Fibroblast of villous mesenchyme (primary cell): ENCODE data around the gene ZNF341. TPM values are rescaled to one million over a fixed set of nuclear protein-coding genes. Genes with fewer than 3 reads are reported as not detected.

ENCODE experiments used
- DNase-seq: peaks from one replicate; pipeline ENCODE4 v3.0.0-alpha.2; 2010; ENCODE audit warnings: low read depth
- H3K4me3 ChIP-seq: 2 replicates; pipeline ENCODE4 v1.5.1; 2011; ENCODE audit warnings: low read depth, mild to moderate bottlenecking, low read length
- total RNA-seq: library from RNA; depleted of rRNA; stranded (reverse); fragments of >200 nt; gene quantifications from 2 replicates; pipeline ENCODE4 v1.2.3, GENCODE V29; 2012
- TF ChIP-seq, protein P1 (sequence below): IDR thresholded peaks from 2 replicates; pipeline ENCODE4 v1.5.1; 2012; ENCODE audit warnings: low read depth, mild to moderate bottlenecking, low read length; ENCODE audit not compliant: insufficient read depth

The ZNF341 gene
- total RNA-seq, 1 donor: 1.3 TPM

DNA sequence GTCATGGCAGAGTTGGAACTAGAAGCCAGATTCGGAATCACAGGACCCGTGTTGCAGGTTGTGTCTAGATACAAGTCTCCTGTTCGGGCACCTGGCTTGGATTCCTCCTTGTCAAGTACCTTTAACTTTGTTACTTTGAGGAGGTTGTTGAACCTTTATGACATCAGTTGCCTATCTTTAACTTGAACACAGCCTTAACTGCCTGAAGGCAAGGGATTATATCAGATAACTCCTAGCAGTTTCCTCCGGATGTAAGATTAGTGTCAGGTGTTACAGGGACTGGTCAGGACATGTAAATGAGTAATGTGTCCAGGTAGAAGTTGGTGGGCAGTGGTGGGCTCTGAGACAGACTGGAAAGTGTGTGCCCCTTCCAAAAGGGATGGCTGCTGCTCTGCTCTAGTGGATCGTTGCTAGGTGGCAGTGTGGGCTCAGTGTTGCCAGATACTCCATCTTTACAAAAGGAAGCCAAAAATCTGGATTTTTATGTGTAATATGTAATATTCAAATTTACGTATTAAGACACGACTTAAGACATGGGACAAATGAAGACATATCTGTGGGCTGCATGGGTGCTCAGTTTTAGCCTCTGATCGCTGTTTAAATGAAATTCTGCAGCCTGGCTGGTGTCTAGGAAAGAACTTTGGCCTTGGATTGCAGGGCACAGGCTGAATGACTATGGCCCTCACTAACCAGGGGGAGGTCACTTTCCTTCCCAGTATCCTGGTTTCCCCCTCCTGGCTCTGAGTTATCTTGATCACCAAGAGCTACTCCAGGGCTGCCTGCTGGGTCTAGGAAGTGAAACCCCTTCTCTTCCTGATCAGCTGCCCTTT, 106.5 kb downstream of the ZNF341 start:
- DNase-seq: no peak
- TF ChIP-seq, protein P1, sequence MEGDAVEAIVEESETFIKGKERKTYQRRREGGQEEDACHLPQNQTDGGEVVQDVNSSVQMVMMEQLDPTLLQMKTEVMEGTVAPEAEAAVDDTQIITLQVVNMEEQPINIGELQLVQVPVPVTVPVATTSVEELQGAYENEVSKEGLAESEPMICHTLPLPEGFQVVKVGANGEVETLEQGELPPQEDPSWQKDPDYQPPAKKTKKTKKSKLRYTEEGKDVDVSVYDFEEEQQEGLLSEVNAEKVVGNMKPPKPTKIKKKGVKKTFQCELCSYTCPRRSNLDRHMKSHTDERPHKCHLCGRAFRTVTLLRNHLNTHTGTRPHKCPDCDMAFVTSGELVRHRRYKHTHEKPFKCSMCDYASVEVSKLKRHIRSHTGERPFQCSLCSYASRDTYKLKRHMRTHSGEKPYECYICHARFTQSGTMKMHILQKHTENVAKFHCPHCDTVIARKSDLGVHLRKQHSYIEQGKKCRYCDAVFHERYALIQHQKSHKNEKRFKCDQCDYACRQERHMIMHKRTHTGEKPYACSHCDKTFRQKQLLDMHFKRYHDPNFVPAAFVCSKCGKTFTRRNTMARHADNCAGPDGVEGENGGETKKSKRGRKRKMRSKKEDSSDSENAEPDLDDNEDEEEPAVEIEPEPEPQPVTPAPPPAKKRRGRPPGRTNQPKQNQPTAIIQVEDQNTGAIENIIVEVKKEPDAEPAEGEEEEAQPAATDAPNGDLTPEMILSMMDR: no peak
- H3K4me3 ChIP-seq: no peak overlapping the region

DNA sequence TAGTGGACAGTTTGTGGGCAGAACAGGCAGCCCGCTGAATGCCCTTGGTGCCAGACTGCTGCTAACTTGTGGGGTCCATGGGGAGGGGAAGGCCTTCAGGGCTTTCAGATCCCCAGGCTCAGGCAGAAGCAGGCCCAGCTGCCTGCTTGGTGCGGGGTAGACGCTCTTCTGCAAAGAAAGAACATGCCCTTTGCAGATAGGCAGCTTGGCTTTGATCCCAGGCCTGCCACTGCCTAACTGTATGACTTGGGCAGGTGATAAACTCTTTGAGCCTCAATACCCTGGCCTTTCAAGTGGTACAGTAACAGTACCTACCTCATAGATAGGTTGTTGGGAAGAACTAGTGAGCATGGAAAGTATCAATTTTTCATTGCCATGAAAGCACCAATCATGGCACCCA, 107.8 kb downstream of the ZNF341 start:
- no peak overlapping the region for H3K4me3 ChIP-seq
- TF ChIP-seq, protein P1: no peak
- no peak for DNase-seq

DNA sequence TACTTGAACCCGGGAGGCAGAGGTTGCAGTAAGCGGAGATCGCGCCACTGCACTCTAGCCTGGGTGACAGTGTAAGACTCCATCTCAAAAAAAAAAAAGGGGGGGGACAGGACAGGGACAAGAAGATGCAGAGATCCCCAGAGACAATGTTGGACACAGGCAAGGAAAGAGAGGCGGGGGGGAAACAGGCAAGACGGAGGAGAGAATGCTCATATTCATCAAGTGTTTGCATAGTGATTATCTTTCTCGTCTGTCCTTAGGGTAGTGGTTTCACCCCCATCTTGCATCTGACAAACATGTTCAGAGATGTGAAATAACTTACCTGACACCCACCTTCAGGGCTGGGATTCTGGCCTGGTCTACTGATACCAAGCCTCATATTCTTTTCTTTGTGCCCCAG, 108.4 kb downstream of the ZNF341 start:
- DNase-seq: no peak
- TF ChIP-seq, protein P1: no peak
- H3K4me3 ChIP-seq: no peak overlapping the region

DNA sequence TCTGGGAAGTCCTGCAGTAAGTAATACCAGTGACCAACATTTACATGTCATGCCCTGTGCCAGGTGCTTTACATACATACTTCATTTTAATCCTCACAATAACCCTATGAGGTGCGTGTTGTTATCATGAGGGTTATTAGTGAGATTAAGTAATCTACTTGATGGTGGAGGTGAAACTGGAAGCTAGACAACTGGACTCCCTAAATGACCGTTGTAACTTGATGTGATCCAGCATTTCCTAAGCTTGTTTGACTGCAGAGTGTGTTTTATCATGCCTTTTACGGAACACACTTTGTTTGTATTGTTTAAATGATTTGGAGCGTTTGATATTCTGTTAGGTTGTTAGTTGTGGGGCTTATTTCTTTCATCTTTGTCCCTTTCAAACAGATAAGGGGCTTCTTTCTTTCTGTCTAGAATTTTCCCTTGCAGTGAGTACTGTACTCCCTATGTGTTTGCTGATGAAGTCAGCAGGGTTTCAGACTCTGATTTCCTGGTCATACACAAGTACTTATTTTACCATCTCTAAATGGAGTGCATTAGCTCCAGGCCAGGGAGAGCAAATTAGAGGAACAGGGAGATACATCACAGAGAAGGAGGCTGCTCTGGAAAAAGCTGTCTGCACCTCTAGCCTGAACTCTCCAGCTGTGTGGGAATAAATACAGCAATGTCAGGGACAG, 109.1 kb downstream of the ZNF341 start:
- TF ChIP-seq, protein P1: no peak
- no peak for DNase-seq
- H3K4me3 ChIP-seq: no peak overlapping the region

DNA sequence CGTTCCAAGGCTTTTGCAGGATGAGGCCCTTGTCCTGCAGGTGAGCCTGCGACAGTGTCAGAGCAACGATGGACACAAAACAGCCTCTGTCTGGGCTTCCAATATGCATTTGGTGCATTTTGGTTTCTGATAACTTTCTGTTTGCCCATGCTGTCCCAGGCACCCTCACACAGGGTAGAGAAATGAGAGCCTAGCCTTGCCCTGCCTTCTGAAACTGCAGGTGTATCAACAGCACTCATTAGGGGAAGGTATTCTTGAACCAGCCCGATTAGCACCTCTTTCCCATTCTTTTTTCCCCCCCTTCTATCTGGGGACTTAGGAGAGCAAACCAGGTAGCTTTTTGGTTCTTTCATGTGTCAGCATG, 109.6 kb downstream of the ZNF341 start:
- H3K4me3 ChIP-seq: no peak overlapping the region
- DNase-seq: no peak
- TF ChIP-seq, protein P1: no peak

Other genes with a start within 250 kb of the ZNF341 start
- gene CBFA2T2, start 241.9 kb upstream of the ZNF341 start, total RNA-seq: 4.8 and 5.6 TPM in 2 replicates
- gene C20orf144, start 69.7 kb upstream of the ZNF341 start, total RNA-seq: under 0.01 and 0.32 TPM in 2 replicates
- 1.7 and 2.6 TPM in 2 replicates for gene ACTL10, start 65.1 kb upstream of the ZNF341 start, total RNA-seq
- gene NECAB3, start 57.6 kb upstream of the ZNF341 start, total RNA-seq: 22.0 and 23.8 TPM in 2 replicates
- 7.1 and 7.3 TPM in 2 replicates for gene E2F1, start 45.6 kb upstream of the ZNF341 start, total RNA-seq
- gene PXMP4, start 11.7 kb upstream of the ZNF341 start, total RNA-seq: 3.9 and 5.2 TPM in 2 replicates
- gene CHMP4B, start 79.4 kb downstream of the ZNF341 start, total RNA-seq: 28.3 and 32.0 TPM in 2 replicates